Camera-type eye (tissue), 1 donor: ENCODE measurements around the gene TACO1. TPM values are rescaled to one million over a fixed set of nuclear protein-coding genes. Genes with fewer than 3 reads are reported as not detected.

Experiments
- total RNA-seq: library from RNA; depleted of rRNA; stranded (reverse); fragments of >200 nt; gene quantifications from one replicate; pipeline ENCODE4 v1.2.3, GENCODE V29; 2014

Gene TACO1
- total RNA-seq: 14.3 TPM

GRCh38 chr17:63600569-63601438 is at the start of gene TACO1:
Gene TACO1 (plus strand): TSS chr17:63600895. CDS start chr17:63601084, 189 bp downstream.

GRCh38 chr17:63621684-63622573 is 21.2 kb downstream of the TACO1 start, which contains the start of gene MAP3K3:
Gene MAP3K3 (plus strand): TSS chr17:63622417. CDS start chr17:63622760, 343 bp downstream.

Other genes starting within 250 kb of the TACO1 start
- gene CYB561, start 154.6 kb upstream of the TACO1 start, total RNA-seq: 17.8 TPM
- gene ACE, start 123.8 kb upstream of the TACO1 start, total RNA-seq: 20.3 TPM
- 24.6 TPM for gene KCNH6, start 77.5 kb upstream of the TACO1 start, total RNA-seq
- gene DCAF7, start 50.4 kb upstream of the TACO1 start, total RNA-seq: 80.0 TPM
- gene MAP3K3, start 21.5 kb downstream of the TACO1 start, total RNA-seq: 37.8 TPM
- 23.4 TPM for gene LIMD2, start 99.2 kb downstream of the TACO1 start, total RNA-seq
- 39.4 TPM for gene STRADA, start 140.9 kb downstream of the TACO1 start, total RNA-seq
- 79.0 TPM for gene CCDC47, start 172.7 kb downstream of the TACO1 start, total RNA-seq
- gene DDX42, start 173.3 kb downstream of the TACO1 start, total RNA-seq: 147 TPM
- 57.5 TPM for gene PSMC5, start 226.5 kb downstream of the TACO1 start, total RNA-seq
- 46.6 TPM for gene FTSJ3, start 226.8 kb downstream of the TACO1 start, total RNA-seq
- gene SMARCD2, start 241.8 kb downstream of the TACO1 start, total RNA-seq: 65.5 TPM